ENCODE data around the gene LGR6. TPM values are rescaled to one million over a fixed set of nuclear protein-coding genes. Genes with fewer than 3 reads are reported as not detected.

LGR6 gene
- total RNA-seq, 4 donors from 2014 or later, result 0.12 to 2.8 (median 0.48) TPM

GRCh38 chr1:202263628-202264027 lies 70.0 kb downstream of the LGR6 start:
- H3K4me3 ChIP-seq, result no peak overlapping the region
- H3K27me3 ChIP-seq, result peaks cover 53% of the 10 kb centered on the region
- TF ChIP-seq POLR2AphosphoS5 (IDR thresholded peaks at IDR 0.05) (no peak), EP300 (IDR thresholded peaks at IDR 0.05) (no peak), CTCF (IDR thresholded peaks at IDR 0.05) (no peak), POLR2A (IDR thresholded peaks at IDR 0.05) (no peak)
- WGBS, 2 donors (ENCODE audit: low coverage in 1 of 2), result 44 to 67% methylated on average over 1 to 2 of the region's 2 CpGs
- no peaks in the 10 kb centered on the region for H3K36me3 ChIP-seq
- peaks cover 0 to 5% (median 0%) of the 10 kb centered on the region in 3 donors for H3K9me3 ChIP-seq
- H3K4me1 ChIP-seq, result no peaks in the 10 kb centered on the region
- no peak for ATAC-seq
- H3K27ac ChIP-seq, result no peak overlapping the region

GRCh38 chr1:202264300-202264699 lies 70.7 kb downstream of the LGR6 start:
- H3K4me1 ChIP-seq, result no peaks in the 10 kb centered on the region
- no CpG with 5 or more reads among the region's 6 CpGs for WGBS, 2 donors (ENCODE audit: low coverage in 1 of 2)
- no peak for TF ChIP-seq CTCF (IDR thresholded peaks at IDR 0.05)
- TF ChIP-seq POLR2AphosphoS5 (IDR thresholded peaks at IDR 0.05), result no peak
- TF ChIP-seq POLR2A (IDR thresholded peaks at IDR 0.05), result no peak
- TF ChIP-seq EP300 (IDR thresholded peaks at IDR 0.05), result no peak
- H3K9me3 ChIP-seq, result peaks cover 0 to 5% (median 0%) of the 10 kb centered on the region in 3 donors
- peaks cover 53% of the 10 kb centered on the region for H3K27me3 ChIP-seq
- H3K4me3 ChIP-seq, result no peak overlapping the region
- no peak overlapping the region for H3K27ac ChIP-seq
- no peaks in the 10 kb centered on the region for H3K36me3 ChIP-seq
- ATAC-seq, result no peak

- Histone ChIP-seq H3K4me3 (no peak overlapping the region), H3K36me3 (no peaks in the 10 kb centered on the region), H3K27ac (no peak overlapping the region), H3K27me3 (peaks cover 52% of the 10 kb centered on the region), H3K9me3 (peaks cover 0 to 5% (median 0%) of the 10 kb centered on the region in 3 donors), H3K4me1 (no peaks in the 10 kb centered on the region)
- TF ChIP-seq EP300 (IDR thresholded peaks at IDR 0.05) (no peak), POLR2A (IDR thresholded peaks at IDR 0.05) (no peak), POLR2AphosphoS5 (IDR thresholded peaks at IDR 0.05) (no peak), CTCF (IDR thresholded peaks at IDR 0.05) (no peak)
- WGBS, 2 donors (ENCODE audit: low coverage in 1 of 2), result 23 to 59% methylated on average over 1 to 3 of the region's 3 CpGs
- no peak for ATAC-seq
These were observed 71.1 kb downstream of the LGR6 start for GRCh38 chr1:202264726-202265125.

- H3K36me3 ChIP-seq, result no peaks in the 10 kb centered on the region
- peaks cover 51% of the 10 kb centered on the region for H3K27me3 ChIP-seq
- H3K4me1 ChIP-seq, result no peaks in the 10 kb centered on the region
- H3K4me3 ChIP-seq, result no peak overlapping the region
- no peak overlapping the region for H3K27ac ChIP-seq
- H3K9me3 ChIP-seq, result peaks cover 0 to 5% (median 0%) of the 10 kb centered on the region in 3 donors
- TF ChIP-seq CTCF (IDR thresholded peaks at IDR 0.05), result no peak
- TF ChIP-seq POLR2A (IDR thresholded peaks at IDR 0.05), result no peak
- no peak for TF ChIP-seq POLR2AphosphoS5 (IDR thresholded peaks at IDR 0.05)
- no peak for TF ChIP-seq EP300 (IDR thresholded peaks at IDR 0.05)
- ATAC-seq, result no peak
- 86 to 93% methylated on average over 9 of the region's 9 CpGs for WGBS, 2 donors (ENCODE audit: low coverage in 1 of 2)
These were observed 72.6 kb downstream of the LGR6 start for GRCh38 chr1:202266061-202266765.

- no peaks in the 10 kb centered on the region for H3K9me3 ChIP-seq
- no peak for ATAC-seq
- no peaks in the 10 kb centered on the region for H3K36me3 ChIP-seq
- H3K27ac ChIP-seq, result no peak overlapping the region
- H3K27me3 ChIP-seq, result peaks cover 47% of the 10 kb centered on the region
- no peak overlapping the region for H3K4me3 ChIP-seq
- no peaks in the 10 kb centered on the region for H3K4me1 ChIP-seq
- TF ChIP-seq POLR2A (IDR thresholded peaks at IDR 0.05) (no peak), POLR2AphosphoS5 (IDR thresholded peaks at IDR 0.05) (no peak), EP300 (IDR thresholded peaks at IDR 0.05) (no peak), CTCF (IDR thresholded peaks at IDR 0.05) (no peak)
- 93% methylated on average over 6 of the region's 13 CpGs; no CpG with 5 or more reads in 1 of the 2 donors for WGBS, 2 donors (ENCODE audit: low coverage in 1 of 2)
These were observed 74.4 kb downstream of the LGR6 start for GRCh38 chr1:202268032-202268431.

All from gastroesophageal sphincter (tissue), 4 donors.